ENCODE measurements around the gene SPEG.

The SPEG gene

GRCh38 chr2:219423652-219424377 is 10.8 kb upstream of the SPEG start:
- peak in 1 of 56 donors; percentile 11 for DNase-seq

- no peak for DNase-seq
Measured at GRCh38 chr2:219425238-219426067, 9.2 kb upstream of the SPEG start.

GRCh38 chr2:219426068-219426443 is 8.6 kb upstream of the SPEG start:
- no peak for DNase-seq

GRCh38 chr2:219426534-219427136 is 8.0 kb upstream of the SPEG start:
- no peak for DNase-seq

GRCh38 chr2:219428469-219428868 is 6.2 kb upstream of the SPEG start:
- no peak for DNase-seq

GRCh38 chr2:219429958-219430606 is 4.6 kb upstream of the SPEG start:
- DNase-seq: no peak

GRCh38 chr2:219430633-219431615 is 3.7 kb upstream of the SPEG start:
- peak in 7 of 56 donors; percentile 1 to 37 (median 10) for DNase-seq

GRCh38 chr2:219433666-219434467 is 776 bp upstream of the SPEG start:
- no peak for DNase-seq

DNA sequence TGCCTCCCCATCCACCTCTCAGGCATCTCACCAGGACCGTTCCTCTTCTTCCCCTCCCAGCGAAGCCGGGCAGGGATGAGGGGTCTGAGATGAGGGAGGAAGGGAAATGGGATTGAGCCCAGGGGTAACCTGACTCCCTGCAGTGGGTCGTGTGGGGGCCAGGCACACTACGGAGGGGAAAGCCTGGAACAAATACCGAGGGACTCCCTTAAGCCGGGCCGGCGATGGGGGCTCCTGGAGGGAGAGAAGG is 250 bp upstream of the SPEG start:
- no peak for DNase-seq

DNA sequence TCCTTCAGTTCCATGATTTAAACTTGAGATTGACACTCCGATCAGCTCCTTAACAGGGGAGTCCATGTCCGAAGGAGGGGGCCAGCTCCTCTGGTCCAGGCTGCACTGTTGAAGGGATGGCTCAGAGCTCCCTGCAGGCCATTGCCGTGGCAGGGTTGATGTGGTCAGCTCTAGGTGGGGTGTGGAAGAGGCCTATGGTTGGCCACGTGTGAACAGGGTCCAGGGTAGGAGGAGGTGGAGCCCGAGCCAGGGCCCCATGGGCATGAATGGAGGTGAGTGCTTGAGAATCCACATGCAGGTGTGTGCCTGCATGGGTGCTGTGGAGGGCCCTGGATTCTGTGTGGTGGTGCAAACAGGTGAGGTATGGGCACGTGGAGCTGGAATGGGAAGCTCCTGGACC is 1.1 kb downstream of the SPEG start:
- no peak for DNase-seq

GRCh38 chr2:219436491-219436890 is 1.8 kb downstream of the SPEG start:
- DNase-seq: no peak

DNA sequence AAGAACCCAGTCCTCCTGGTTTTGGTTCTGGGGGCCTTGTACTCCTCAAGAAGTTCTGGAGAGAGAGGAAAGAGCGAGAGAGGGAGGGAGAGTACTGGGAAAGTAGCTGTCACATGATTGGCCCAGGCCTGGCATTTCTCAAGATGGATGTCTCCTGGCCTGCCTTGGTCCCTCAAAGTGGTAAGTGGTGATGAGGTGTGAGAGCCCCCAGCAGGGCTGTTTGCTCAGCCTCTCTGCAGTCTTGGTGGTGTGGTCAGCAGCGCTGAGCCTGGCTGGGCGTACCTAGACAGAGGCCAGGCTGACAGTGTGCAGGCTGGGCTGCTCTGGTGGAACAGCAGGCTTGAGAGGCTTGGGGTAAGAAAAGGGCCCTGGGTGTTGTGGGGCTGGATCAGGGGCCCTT is 2.5 kb downstream of the SPEG start:
- DNase-seq: no peak

GRCh38 chr2:219437690-219438206 is 3.1 kb downstream of the SPEG start:
- no peak for DNase-seq

- no peak for DNase-seq
Measured at GRCh38 chr2:219438453-219438852, 3.8 kb downstream of the SPEG start.

- DNase-seq: no peak
Measured at GRCh38 chr2:219439506-219439905, 4.9 kb downstream of the SPEG start.

DNA sequence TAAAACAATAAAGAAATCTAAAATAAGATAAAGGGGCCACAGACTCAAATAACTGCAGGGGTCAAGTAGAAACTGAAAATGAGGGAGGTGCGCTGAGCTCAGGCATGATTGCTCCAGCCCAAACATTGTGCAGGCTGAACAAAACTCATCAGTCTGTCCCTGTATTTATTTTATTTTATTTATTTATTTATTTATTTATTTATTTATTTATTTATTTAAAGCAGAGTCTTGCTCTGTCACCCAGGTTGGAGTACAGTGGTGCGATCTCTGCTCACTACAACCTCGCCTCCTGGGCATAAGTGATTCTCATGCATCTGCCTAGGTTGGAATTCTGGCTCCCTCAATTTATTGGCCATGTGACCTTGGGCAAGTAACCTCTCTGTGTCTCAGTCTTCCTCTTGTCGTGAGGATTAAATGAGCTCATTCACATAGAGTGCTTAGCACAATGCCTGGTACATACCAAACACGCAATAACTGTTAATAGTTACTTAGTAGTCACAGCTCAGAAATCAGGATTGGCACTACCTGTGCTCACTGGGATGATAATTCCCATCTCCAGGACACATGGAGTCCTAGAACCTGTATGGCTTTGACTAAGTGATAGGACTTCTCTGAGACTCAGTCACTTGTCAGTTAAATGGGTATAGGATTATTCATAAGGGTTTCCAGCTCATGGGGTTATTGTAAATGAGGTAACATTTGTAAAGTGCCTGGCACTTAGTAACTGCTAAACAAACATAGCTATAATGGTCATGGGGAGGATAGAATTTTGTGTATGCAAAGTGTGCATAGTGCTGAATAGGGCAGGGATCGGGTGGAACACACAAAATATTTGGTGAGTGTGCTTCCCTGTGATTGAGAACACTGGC is 6.0 kb downstream of the SPEG start:
- DNase-seq: no peak

DNA sequence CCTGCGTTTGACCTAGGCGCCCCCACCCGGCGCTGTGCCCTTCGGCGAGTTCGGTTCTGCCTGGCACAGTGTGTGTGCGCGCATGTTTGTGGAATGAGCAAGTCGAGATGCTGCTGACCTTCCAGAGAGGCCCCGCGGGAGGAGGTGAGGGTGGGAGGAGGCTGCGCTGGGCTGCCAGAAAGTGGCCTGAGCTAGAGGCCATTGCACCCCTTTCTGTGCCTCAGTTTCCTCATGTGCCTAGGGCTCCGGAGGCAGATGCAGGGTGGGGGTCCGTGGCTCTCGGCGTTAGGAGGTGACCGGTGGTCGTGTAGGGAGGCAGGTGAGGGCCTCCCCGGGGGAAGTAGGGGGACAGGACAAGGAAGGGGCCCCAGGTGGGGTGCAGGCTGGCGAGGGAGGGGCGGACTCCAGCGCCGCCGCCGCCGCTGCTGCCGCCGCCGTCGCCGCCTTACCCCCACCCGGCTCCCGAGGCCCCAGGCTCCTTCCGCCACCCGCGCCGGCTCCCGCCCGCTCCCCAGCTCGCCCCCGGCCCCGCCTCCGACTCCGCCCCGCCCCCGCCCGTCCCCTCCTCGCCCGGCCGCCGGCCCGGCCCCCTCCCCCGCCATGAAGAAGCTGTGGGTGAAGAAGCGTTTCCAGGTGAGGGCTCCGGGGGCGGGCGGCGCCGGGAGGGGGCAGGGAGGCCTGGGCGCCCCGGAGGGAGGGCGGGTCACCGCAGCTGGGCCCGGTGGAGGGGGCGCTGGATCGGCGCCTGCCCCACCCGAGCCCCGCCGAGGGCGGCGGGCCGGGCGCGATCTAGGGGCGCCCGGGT is 7.0 kb downstream of the SPEG start:
- peak in 12 of 56 donors; percentile 13 to 45 (median 26) for DNase-seq
